Left lung (tissue), 10 donors: ENCODE measurements around the gene ATF7IP. TPM values are rescaled to one million over a fixed set of nuclear protein-coding genes. Genes with fewer than 3 reads are reported as not detected.

ENCODE experiments used
- ATAC-seq: fragments of 200-7000 bp; cut with Tn5 transposase; one replicate; pipeline ENCODE4 v1.9.1; 2020; ENCODE audit warnings: moderate library complexity
- DNase-seq, 4 donors: peaks; one replicate each; pipeline ENCODE4 v3.0.0-alpha.2; 2013 to 2020
- H3K27ac ChIP-seq, 2 donors: fragments of 200-600 bp; sonication (generic) in 1 of 2; one replicate each; pipeline versions ENCODE4 v1.5.0 to v1.8.0; 2020 to 2021
- H3K27me3 ChIP-seq, 2 donors: fragments of 200-600 bp; sonication (generic) in 1 of 2; one replicate each; pipeline versions ENCODE4 v1.5.0 to v1.8.0; 2020 to 2021
- H3K36me3 ChIP-seq, 2 donors: fragments of 200-600 bp; sonication (generic) in 1 of 2; one replicate each; pipeline versions ENCODE4 v1.5.0 to v1.8.0; 2020 to 2021
- H3K4me1 ChIP-seq, 2 donors: fragments of 200-600 bp; one replicate each; pipeline ENCODE4 v1.8.0; 2021
- H3K4me3 ChIP-seq, 2 donors: fragments of 200-600 bp; sonication (generic) in 1 of 2; one replicate each; pipeline versions ENCODE4 v1.5.0 to v1.8.0; 2020 to 2021; ENCODE audit warnings: mild to moderate bottlenecking in 1 of 2
- H3K9me3 ChIP-seq, 2 donors: fragments of 200-600 bp; sonication (generic) in 1 of 2; one replicate each; pipeline versions ENCODE4 v1.5.0 to v1.8.0; 2020 to 2021
- CTCF ChIP-seq, 2 donors: fragments of 200-600 bp; sonication (generic) in 1 of 2; IDR thresholded peaks; one replicate each; pipeline versions ENCODE4 v1.5.0 to v1.8.0; 2021; ENCODE audit warnings: antibody characterized with exemption in 2 of 2
- intact Hi-C, 2 donors: fragments of 100-400 bp; cut with DNase I; formaldehyde crosslinking; loops; one replicate each; pipeline versions ENCODE4 v1.11.2 to v1.14.2; 2022
- polyA plus RNA-seq, 6 donors: library from polyadenylated mRNA; unstranded; fragments of 120-200 nt; gene quantifications; one replicate each; pipeline ENCODE4 v1.2.1, GENCODE V29; 2013; ENCODE audit not compliant: insufficient read length in 6 of 6
- total RNA-seq, 2 donors: library from RNA; stranded (reverse); fragmentation: NEBNext Ultra II Directional; extraction: Animal tissue kit (Norgen Biotek cat#: 25700); gene quantifications; one replicate each; pipeline ENCODE4 v1.2.1, GENCODE V29; 2021
- donor health status: DM: no; HTN: yes; CAD: no.
- donor health status: DM: no; HTN: no; CAD: no.

Gene ATF7IP
- total and polyA plus RNA-seq, 8 donors, result 47.6 to 84.8 (median 55.6) TPM

- Histone ChIP-seq H3K9me3 (no peaks in the 10 kb centered on the region), H3K36me3 (peaks cover 0 to 59% of the 10 kb centered on the region in 2 donors), H3K4me3 (no peak overlapping the region), H3K27ac (no peak overlapping the region), H3K27me3 (no peaks in the 10 kb centered on the region), H3K4me1 (peaks cover 0 to 7% of the 10 kb centered on the region in 2 donors)
- TF ChIP-seq CTCF (IDR thresholded peaks at IDR 0.05), result no peak
- intact Hi-C loops, result no loop called here
- no peak for ATAC-seq
- DNase-seq, result no peak
Observed at GRCh38 chr12:14435627-14436026, 70.1 kb downstream of the ATF7IP start.

GRCh38 chr12:14442221-14442881 lies 76.9 kb downstream of the ATF7IP start:
- no peaks in the 10 kb centered on the region for H3K27me3 ChIP-seq
- peaks cover 0 to 64% of the 10 kb centered on the region in 2 donors for H3K36me3 ChIP-seq
- H3K9me3 ChIP-seq, result no peaks in the 10 kb centered on the region
- peaks cover 0 to 27% of the 10 kb centered on the region in 2 donors for H3K4me1 ChIP-seq
- H3K4me3 ChIP-seq, result no peak overlapping the region
- DNase-seq (no peak), ATAC-seq (peak; percentile 77)
- TF ChIP-seq CTCF (IDR thresholded peaks at IDR 0.05), result no peak
- H3K27ac ChIP-seq, result peak overlapping the region in 1 of 2 donors; percentile 61
- intact Hi-C loops, result no loop called here

GRCh38 chr12:14443531-14443930 lies 78.0 kb downstream of the ATF7IP start:
- Histone ChIP-seq H3K27me3 (no peaks in the 10 kb centered on the region), H3K9me3 (no peaks in the 10 kb centered on the region), H3K4me1 (peaks cover 0 to 27% of the 10 kb centered on the region in 2 donors), H3K27ac (peak overlapping the region in 1 of 2 donors; percentile 61), H3K4me3 (no peak overlapping the region), H3K36me3 (peaks cover 0 to 66% of the 10 kb centered on the region in 2 donors)
- ATAC-seq, result peak; percentile 26
- DNase-seq, result no peak
- TF ChIP-seq CTCF (IDR thresholded peaks at IDR 0.05), result no peak
- intact Hi-C loops, result no loop called here

GRCh38 chr12:14450479-14450878 lies 85.0 kb downstream of the ATF7IP start:
- no peaks in the 10 kb centered on the region for H3K9me3 ChIP-seq
- H3K4me3 ChIP-seq, result no peak overlapping the region
- peaks cover 0 to 62% of the 10 kb centered on the region in 2 donors for H3K36me3 ChIP-seq
- TF ChIP-seq CTCF (IDR thresholded peaks at IDR 0.05), result no peak
- intact Hi-C loops, result no loop called here
- no peak overlapping the region for H3K27ac ChIP-seq
- H3K27me3 ChIP-seq, result no peaks in the 10 kb centered on the region
- no peak for ATAC-seq
- DNase-seq, result no peak
- H3K4me1 ChIP-seq, result peaks cover 0 to 20% of the 10 kb centered on the region in 2 donors

- no peaks in the 10 kb centered on the region for H3K9me3 ChIP-seq
Observed at GRCh38 chr12:14452336-14452735, 86.9 kb downstream of the ATF7IP start.

More at GRCh38 chr12:14452336-14452735, 86.9 kb downstream of the ATF7IP start:
- intact Hi-C loops, result no loop called here
- Histone ChIP-seq H3K36me3 (peaks cover 0 to 67% of the 10 kb centered on the region in 2 donors), H3K4me3 (no peak overlapping the region), H3K4me1 (peaks cover 0 to 20% of the 10 kb centered on the region in 2 donors), H3K27me3 (no peaks in the 10 kb centered on the region), H3K27ac (no peak overlapping the region)
- no peak for TF ChIP-seq CTCF (IDR thresholded peaks at IDR 0.05)
- ATAC-seq (no peak), DNase-seq (no peak)
